ENCODE results near the gene MRPS18A. TPM values are rescaled to one million over a fixed set of nuclear protein-coding genes. Genes with fewer than 3 reads are reported as not detected.

MRPS18A gene
- total and polyA plus RNA-seq, 2 of the 8 experiments (the other 6 are each of a cell fraction or from before 2014, with no cell fraction given) = 48.3 to 121 TPM

- Histone ChIP-seq H2AK5ac (ENCODE audit: low read depth, low read length) (no peak overlapping the region), H2BK12ac (ENCODE audit: low read depth, low read length) (no peak overlapping the region), H2BK5ac (ENCODE audit: low read depth, low read length) (no peak overlapping the region), H3K27ac (ENCODE audit: low read depth, low read length) (no peak overlapping the region), H2BK120ac (replicated peaks; ENCODE audit: low read depth, low read length) (no peak overlapping the region), H2BK20ac (ENCODE audit: low read length) (no peak overlapping the region), H2AFZ (ENCODE audit: low read length) (no peak overlapping the region), H3K23me2 (ENCODE audit: low read depth, low read length) (peaks cover 3% of the 10 kb centered on the region; the same call in 1 of the 2 replicates), H3K9me3 (ENCODE audit: insufficient read depth in 2 of 2, low read depth in 1 of 2, low read length in 1 of 2) (no peaks in the 10 kb centered on the region), H4K5ac (ENCODE audit: insufficient read length, low read depth, low read length) (no peak overlapping the region), H3K56ac (replicated peaks; ENCODE audit: insufficient read length, low read depth, low read length) (no peak overlapping the region), H3K79me1 (ENCODE audit: low read depth, low read length) (no peaks in the 10 kb centered on the region), H3K4ac (replicated peaks; ENCODE audit: insufficient read length, low read depth, low read length) (no peak overlapping the region), H3K27me3 (replicated peaks in 1 of 4; ENCODE audit: control insufficient read depth in 3 of 4, extremely low read depth in 1 of 4, insufficient read depth in 3 of 4, low read length in 3 of 4) (no peaks in the 10 kb centered on the region; a peak in 2 of 7 replicates), H3K14ac (ENCODE audit: insufficient read length) (no peak overlapping the region), H3K4me2 (ENCODE audit: insufficient read depth in 1 of 2, low read depth in 2 of 2, low read length in 2 of 2) (no peak overlapping the region), H3K4me3 (ENCODE audit: extremely low read depth in 1 of 4, insufficient read depth in 2 of 4, low read depth in 3 of 4, low read length in 4 of 4) (no peak overlapping the region), H3K79me2 (ENCODE audit: control insufficient read depth in 1 of 2, insufficient read depth in 2 of 2, low read length in 2 of 2) (no peaks in the 10 kb centered on the region), H3K18ac (ENCODE audit: extremely low read depth, low read length) (no peak overlapping the region), H4K8ac (ENCODE audit: extremely low read depth, insufficient read depth, low read length) (no peak overlapping the region), H4K91ac (replicated peaks; ENCODE audit: insufficient read length, low read length) (no peak overlapping the region), H2BK15ac (ENCODE audit: low read length) (no peak overlapping the region), H3K23ac (ENCODE audit: insufficient read length) (no peak overlapping the region), H3K9ac (replicated peaks in 1 of 4; ENCODE audit: extremely low read depth in 1 of 4, low read depth in 3 of 4, low read length in 3 of 4) (no peak overlapping the region), H3K4me1 (replicated peaks in 1 of 4; ENCODE audit: control insufficient read depth in 3 of 4, insufficient read depth in 4 of 4, low read length in 3 of 4) (peaks cover 5 to 27% (median 22%) of the 10 kb centered on the region in 4 experiments), H3K36me3 (ENCODE audit: control insufficient read depth in 2 of 4, insufficient read depth in 4 of 4, low read length in 3 of 4) (peaks cover 2 to 7% (median 5%) of the 10 kb centered on the region in 4 experiments; a peak in 3 of 8 replicates), H4K20me1 (replicated peaks in 1 of 2; ENCODE audit: control insufficient read depth in 1 of 2, insufficient read depth in 2 of 2, low read length in 2 of 2) (peaks cover 0 to 2% of the 10 kb centered on the region in 2 experiments)
- no peak for DNase-seq (ENCODE audit: low read depth in 1 of 2, low spot score in 2 of 2)
- no peak for TF ChIP-seq CEBPB (IDR thresholded peaks at IDR 0.05; ENCODE audit: low read depth, low read length)
- 0 out of 2 replicates have a peak, but pooled peaks have one; percentile 3 for TF ChIP-seq SP4 (IDR thresholded peaks at IDR 0.05; ENCODE audit: low read length)
- ChIA-PET CTCF (ENCODE audit: partially characterized antibody) (interaction anchor here (0.8 to 12.6 kb wide), 44 partner anchors 9 to 413 kb away, joined by 3 to 146 read pairs (median 5); partner anchors contain the start of genes RSPH9 and VEGFA), POLR2A (ENCODE audit: partially characterized antibody) (interaction anchor here (0.9 to 10.0 kb wide), 17 partner anchors 10 to 408 kb away, joined by 3 to 85 read pairs (median 10); partner anchors contain the start of genes GTPBP2, MRPS18A, RSPH9 and VEGFA)
- WGBS, 2 experiments (ENCODE audit: extremely low coverage in 1 of 2, insufficient coverage in 1 of 2, insufficient read length in 1 of 2, insufficient replicate concordance in 2 of 2, low coverage in 1 of 2, low lambda C conversion rate in 2 of 2, missing lambda C conversion rate in 1 of 2) = 83% methylated on average over 13 of the region's 13 CpGs; no CpG with 5 or more reads in 1 of the 2 experiments
- no peak for FAIRE-seq
Measured at GRCh38 chr6:43666196-43666920, 21.2 kb downstream of the MRPS18A start.

Measured in H1 (cell line).